Astrocyte of the spinal cord (primary cell): ENCODE data around the gene GABRB1.

Source experiments
- DNase-seq: peaks from one replicate; pipeline ENCODE4 v3.0.0; 2011; ENCODE audit warnings: low read depth, low spot score
- H3K4me3 ChIP-seq: 2 replicates; pipeline ENCODE4 v1.5.1; 2011; ENCODE audit warnings: low read depth, mild to moderate bottlenecking, low read length, moderate library complexity
- CTCF ChIP-seq: IDR thresholded peaks from 2 replicates; pipeline ENCODE4 v1.5.1; 2012; ENCODE audit warnings: low read depth, mild to moderate bottlenecking, low read length, inconsistent platforms
- in situ Hi-C: cut with HindIII; loops from 2 replicates; pipeline ENCODE4 v1.10.0; 2017; ENCODE audit warnings: low sequenced_read_pairs

GABRB1 gene

GRCh38 chr4:47017081-47017480, 14.3 kb upstream of the GABRB1 start:
- no peak overlapping the region for H3K4me3 ChIP-seq
- in situ Hi-C loops: no loop called here
- no peak for DNase-seq
- TF ChIP-seq CTCF: no peak

- no peak overlapping the region for H3K4me3 ChIP-seq
- peak; percentile 6 for DNase-seq
- in situ Hi-C loops: no loop called here
- no peak for TF ChIP-seq CTCF
Observed at GRCh38 chr4:47017494-47017893, 13.9 kb upstream of the GABRB1 start.

- peak overlapping the region; percentile 62 for H3K4me3 ChIP-seq
- TF ChIP-seq CTCF: no peak
- no peak for DNase-seq
- in situ Hi-C loops: no loop called here
Observed at GRCh38 chr4:47031751-47032404, 511 bp downstream of the GABRB1 start.

- in situ Hi-C loops: no loop called here
- TF ChIP-seq CTCF: peak; percentile 86
- peak; percentile 51 for DNase-seq
- peak overlapping the region; percentile 62 for H3K4me3 ChIP-seq
Observed at GRCh38 chr4:47032405-47033106, 1.2 kb downstream of the GABRB1 start.

GRCh38 chr4:47038263-47038662, 6.9 kb downstream of the GABRB1 start:
- no peak overlapping the region for H3K4me3 ChIP-seq
- in situ Hi-C loops: no loop called here
- TF ChIP-seq CTCF: no peak
- DNase-seq: no peak

GRCh38 chr4:47040828-47041227, 9.5 kb downstream of the GABRB1 start:
- no peak overlapping the region for H3K4me3 ChIP-seq
- no peak for TF ChIP-seq CTCF
- in situ Hi-C loops: no loop called here
- DNase-seq: no peak
